GM08714 (cell line): ENCODE data around the gene CELF5.
"Not testable (repeated sequence)": the region's sequence is repeated elsewhere in the genome, so short reads cannot be mapped to it uniquely, and the experiment has no call there.

Experiments
- H3K4me3 ChIP-seq: fragments of 200-500 bp; sonication (Bioruptor generic); 2 replicates; pipeline ENCODE4 v1.5.1; 2014; ENCODE audit warnings: mild to moderate bottlenecking, low read length, inconsistent platforms
- ZNF274 ChIP-seq: IDR thresholded peaks from 2 replicates; pipeline ENCODE4 v1.6.1; 2012; ENCODE audit warnings: mild to moderate bottlenecking, low read depth, low read length

The CELF5 gene

DNA sequence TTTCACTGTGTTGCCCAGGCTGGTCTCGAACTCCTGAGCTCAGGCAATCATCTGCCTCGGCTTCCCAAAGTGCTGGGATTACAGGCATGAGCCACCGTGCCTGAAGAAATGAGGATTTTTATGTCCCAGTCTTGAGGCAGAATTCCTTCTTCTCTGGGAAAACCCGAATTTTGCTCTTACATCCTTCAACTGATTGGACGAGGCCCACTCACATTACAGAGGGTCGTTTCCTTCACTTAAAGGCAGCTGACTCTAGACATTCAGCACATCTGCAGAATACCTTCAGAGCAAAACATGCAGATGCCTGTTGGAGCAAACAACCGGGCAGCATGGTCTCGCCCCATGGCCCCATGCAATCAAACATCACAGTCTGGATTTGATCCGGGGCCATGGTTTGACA is 105.6 kb downstream of the CELF5 start:
- no peak overlapping the region for H3K4me3 ChIP-seq
- TF ChIP-seq ZNF274 = no peak

GRCh38 chr19:3332232-3332631 is 107.8 kb downstream of the CELF5 start:
- H3K4me3 ChIP-seq = not testable (repeated sequence)

- no peak for TF ChIP-seq ZNF274
- H3K4me3 ChIP-seq = no peak overlapping the region
Measured at GRCh38 chr19:3333020-3333583, 108.6 kb downstream of the CELF5 start.

GRCh38 chr19:3333662-3334061 is 109.2 kb downstream of the CELF5 start:
- H3K4me3 ChIP-seq = no peak overlapping the region
- TF ChIP-seq ZNF274 = no peak

DNA sequence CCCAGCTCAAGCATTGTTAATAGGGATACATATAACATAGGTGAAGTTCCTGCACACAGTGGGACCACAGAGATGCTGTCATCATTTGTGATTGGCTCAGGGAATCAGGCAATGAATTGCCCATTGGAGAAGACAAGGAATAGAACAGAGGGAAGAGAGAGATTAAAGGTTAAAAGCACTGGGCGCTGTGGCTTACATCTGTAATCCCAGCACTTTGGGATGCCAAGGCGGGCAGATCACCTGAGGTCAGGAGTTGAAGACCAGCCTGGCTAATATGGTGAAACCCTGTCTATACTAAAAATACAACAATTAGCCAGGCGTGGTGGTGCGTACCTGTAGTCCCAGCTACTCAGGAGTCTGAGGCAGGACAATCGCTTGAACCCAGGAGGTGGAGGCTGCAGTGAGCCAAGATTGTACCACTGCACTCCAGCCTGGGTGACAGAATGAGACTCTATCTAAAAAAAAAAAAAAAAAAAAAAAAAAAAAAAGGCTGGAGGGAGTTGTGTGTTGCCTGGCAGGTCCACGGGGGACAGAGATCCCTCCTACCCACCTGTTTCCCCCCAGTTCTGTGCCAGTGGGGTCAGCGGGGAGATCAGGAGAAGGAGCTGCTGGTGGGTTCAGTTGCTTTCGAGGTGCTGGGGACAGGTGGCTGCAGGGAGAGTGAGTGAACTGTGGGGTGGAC is 110.4 kb downstream of the CELF5 start:
- H3K4me3 ChIP-seq = not testable (repeated sequence)

- H3K4me3 ChIP-seq = no peak overlapping the region
- no peak for TF ChIP-seq ZNF274
Measured at GRCh38 chr19:3335431-3336350, 111.2 kb downstream of the CELF5 start.

- no peak overlapping the region for H3K4me3 ChIP-seq
- no peak for TF ChIP-seq ZNF274
Measured at GRCh38 chr19:3336351-3336679, 111.9 kb downstream of the CELF5 start.

DNA sequence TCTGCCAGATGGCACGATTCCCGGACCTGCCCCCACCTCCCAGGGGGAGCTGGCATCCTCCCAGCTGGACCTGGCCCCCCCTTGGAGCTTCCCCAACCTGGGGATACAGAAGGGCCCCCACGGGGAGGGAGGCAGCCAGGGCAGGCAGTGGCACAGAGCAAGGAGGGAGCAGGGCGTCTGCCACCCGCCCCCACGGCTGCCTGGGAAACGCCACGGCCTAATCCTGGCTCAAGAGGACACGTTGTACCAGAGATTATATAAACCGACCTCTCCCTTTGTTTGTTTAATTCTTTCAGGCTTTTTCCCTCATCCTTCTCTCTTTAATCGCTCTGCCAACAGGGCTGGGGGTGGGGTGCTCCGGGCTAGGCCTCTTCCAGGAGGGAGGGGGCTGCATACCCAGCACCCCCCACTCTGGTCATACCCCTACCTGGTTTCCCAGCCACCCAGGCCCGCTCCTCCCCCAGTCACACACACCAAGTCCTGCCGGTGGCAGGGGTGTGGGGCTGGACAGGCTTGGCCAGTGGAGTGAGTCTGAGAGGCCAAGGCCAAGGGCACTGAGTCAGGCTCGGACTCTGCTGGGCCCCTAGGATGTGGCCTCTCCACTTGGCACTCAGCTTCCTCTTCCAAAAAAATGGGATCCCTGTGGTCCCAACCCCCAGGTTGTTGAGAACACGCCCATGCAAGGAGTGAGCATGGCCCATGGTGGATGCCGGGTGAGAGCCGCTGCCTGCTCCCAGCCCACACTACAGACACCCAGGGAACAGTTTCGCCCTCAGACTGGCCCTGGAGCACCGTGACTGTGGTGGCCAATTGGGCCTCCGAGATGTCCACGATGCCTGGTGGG is 112.4 kb downstream of the CELF5 start:
- H3K4me3 ChIP-seq = no peak overlapping the region
- TF ChIP-seq ZNF274 = no peak

- H3K4me3 ChIP-seq = no peak overlapping the region
- TF ChIP-seq ZNF274 = no peak
Measured at GRCh38 chr19:3338541-3339181, 114.2 kb downstream of the CELF5 start.

DNA sequence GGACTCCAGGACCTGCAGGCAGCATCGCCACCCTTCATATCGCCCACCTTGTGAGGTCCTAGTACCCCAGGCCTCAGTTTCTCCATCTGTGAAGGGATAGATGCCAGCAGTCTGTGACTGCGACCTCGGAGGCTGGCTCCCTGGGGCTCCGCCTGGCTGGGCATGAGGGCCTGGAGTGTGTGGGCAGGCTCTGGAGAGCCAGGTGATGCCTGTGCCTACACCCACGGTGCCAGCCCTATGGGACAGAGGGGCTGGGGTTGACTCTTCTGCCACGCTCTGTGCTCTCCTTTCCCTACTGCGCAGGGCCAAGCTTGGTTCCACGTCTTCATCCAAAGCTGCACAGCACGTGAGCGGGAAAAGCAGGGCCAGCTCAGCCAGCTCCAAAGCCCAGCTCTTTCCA is 115.9 kb downstream of the CELF5 start:
- no peak overlapping the region for H3K4me3 ChIP-seq
- no peak for TF ChIP-seq ZNF274

- no peak for TF ChIP-seq ZNF274
- no peak overlapping the region for H3K4me3 ChIP-seq
Measured at GRCh38 chr19:3342246-3342645, 117.8 kb downstream of the CELF5 start.

DNA sequence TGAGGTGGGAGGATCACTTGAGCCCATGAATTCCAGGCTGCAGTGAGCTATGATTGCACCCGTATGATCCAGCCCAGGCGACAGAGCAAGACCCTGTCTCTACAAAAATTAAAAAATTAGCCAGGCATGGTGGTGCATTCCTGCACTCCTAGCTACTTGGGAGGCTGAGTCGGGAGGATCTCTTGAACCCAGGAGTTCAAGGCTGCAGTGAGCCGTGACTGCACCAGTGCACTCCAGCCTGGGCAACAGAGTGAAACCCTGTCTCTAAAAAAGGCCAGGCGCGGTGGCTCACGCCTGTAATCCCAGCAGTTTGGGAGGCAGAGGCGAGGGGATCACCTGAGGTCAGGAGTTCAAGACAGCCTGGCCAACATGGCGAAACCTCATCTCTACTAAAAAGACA is 118.5 kb downstream of the CELF5 start:
- not testable (repeated sequence) for H3K4me3 ChIP-seq

- peak overlapping the region; percentile 52; the same call in 1 of the 2 replicates for H3K4me3 ChIP-seq
- TF ChIP-seq ZNF274 = no peak
Measured at GRCh38 chr19:3343619-3344502, 119.4 kb downstream of the CELF5 start.
